Fibroblast of skin of left biceps (primary cell): ENCODE data around the gene GTSF1L.

ENCODE experiments used
- DNase-seq, 2 experiments: peaks; one replicate each; pipeline ENCODE4 v3.0.0-alpha.2; 2013; ENCODE audit warnings: low read depth in 2 of 2

The GTSF1L gene

DNA sequence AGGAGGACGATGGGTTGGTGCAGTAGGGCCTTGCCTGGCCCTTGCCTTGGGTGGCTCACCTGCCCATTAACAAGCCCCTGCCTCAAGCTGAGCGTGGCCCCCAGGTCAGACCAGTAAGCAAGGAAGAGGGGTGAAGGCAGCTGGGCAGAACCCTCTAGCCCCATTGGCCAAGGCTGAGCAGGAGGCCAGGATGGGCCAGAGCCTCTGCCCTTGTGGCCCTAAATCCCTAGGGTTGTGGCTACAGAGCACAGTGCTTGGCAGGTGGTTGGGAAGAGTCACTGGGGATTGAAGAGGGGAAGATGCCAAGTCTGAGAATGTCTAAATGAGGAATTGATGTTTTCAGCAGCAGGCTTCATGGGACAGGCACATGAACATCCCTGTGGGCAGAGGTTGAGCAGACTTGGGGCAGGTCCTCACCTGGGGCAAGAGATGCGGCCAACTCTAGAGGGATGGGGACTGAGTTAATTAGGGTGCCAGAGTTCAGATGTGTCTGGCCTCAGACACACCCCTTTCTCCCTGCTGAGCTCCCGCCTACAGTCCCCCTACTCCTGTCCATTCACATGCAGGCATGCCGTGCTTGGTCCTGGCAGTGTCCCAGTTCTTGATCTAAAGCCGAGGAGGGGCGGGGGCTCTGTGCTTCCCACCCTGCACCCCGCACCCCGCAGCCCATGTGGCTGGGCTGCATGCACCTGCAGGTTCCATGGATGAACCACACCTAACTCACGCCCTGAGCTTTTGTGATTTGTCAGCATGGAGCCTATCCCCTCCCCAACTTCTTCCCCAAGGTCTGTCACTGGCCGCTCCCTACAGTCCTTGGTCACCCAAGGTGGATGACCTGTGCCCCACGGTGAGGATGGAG is 9.8 kb downstream of the GTSF1L start:
- DNase-seq, result no peak

- DNase-seq, result no peak
Observed at GRCh38 chr20:43716123-43716522, 10.7 kb downstream of the GTSF1L start.

DNA sequence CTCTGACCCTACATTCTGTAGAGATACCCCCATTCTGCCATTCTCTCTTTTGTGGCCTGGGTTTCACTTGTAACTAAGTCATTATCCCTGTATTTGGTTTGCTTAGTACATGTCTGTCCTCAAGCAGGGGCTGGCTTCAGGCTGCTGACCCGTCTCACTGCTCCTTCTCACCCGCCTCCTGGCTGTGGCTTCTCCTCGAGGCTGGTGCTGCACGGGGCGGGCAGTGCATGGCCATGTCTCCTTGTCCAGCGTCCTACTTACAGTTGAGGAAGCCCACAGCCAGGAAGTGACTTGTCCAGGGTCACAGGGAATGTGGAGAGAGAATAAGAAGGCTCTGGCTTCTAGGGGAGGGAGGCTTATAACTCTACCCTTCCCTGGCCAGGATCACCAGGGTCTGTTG is 11.3 kb downstream of the GTSF1L start:
- DNase-seq, result no peak

DNA sequence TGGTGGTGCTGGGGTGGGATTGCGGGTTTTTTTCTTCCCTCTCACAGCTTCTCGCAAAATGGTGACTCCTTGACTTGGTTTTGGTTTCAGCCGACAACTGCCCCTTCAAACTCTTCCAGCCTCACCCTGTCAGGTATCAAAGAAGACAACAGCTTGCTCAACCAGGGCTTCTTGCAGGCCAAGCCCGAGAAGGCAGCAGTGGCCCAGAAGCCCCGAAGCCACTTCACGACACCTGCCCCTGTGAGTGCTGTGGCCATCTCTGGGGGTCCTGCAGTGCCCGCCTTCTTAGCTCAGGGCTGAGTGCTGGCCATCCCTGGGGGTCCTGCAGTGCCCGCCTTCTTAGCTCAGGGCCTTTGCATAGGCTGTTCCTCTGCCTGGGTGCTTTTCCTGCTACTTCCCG is 11.8 kb downstream of the GTSF1L start:
- DNase-seq, result no peak

DNA sequence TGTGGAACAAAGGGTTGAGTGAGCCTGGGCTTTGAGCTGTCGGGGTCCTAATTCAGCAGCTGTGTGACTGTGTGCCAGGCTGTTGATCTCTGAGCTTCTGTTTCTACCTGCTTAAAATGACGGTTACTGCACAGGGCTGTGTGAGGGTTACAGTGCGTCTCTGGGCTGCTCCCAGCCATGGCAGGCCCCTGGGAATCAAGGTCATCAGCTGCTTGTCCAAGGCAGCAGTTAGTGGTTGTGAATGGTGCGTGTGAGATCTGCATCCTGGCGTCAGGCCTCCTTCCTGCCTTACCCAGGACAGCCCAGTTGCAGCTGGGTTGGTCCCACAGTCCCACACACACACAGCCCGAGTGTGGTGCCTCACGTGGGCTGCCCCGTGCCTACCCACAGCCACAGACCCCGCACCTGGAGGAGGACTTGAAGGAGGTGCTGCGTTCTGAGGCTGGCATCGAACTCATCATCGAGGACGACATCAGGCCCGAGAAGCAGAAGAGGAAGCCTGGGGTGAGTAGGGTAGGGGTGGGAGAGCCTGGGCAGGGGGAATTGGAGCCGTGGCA is 15.6 kb downstream of the GTSF1L start:
- DNase-seq, result no peak

DNA sequence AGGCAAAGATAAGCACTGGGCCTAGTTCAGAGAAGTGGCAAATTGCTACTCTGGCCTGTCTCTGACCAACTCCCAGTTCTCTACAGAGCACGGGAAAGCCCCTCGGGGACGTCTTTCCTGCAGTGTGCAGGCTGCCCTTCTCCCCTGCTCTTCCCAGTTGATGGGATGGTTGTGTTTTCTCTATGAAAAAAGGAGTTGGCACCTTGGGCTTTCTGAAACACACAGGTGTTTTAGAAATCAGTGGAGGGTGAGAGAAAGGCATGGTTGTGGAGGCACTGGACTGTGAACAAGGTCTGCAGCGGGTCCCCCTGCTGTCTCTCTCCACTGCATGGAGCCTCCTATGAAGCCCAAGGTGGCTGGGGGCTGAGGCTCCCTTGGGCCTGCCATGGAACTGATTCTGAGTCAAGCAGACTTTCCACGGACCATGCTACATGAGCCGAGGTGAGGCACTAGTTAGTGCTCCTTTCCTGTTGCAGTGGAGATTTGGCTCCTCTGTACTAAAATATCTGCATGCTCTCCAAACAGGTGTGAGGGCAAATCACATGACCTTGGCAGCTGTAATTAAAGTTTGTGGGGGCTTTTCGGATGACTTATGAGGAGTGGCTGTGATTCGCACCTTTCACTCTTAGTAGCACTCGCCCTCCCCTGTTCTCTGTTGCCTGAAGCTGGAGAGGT is 16.3 kb downstream of the GTSF1L start:
- no peak for DNase-seq

GRCh38 chr20:43702502-43702901 is 24.3 kb downstream of the GTSF1L start:
- no peak for DNase-seq

DNA sequence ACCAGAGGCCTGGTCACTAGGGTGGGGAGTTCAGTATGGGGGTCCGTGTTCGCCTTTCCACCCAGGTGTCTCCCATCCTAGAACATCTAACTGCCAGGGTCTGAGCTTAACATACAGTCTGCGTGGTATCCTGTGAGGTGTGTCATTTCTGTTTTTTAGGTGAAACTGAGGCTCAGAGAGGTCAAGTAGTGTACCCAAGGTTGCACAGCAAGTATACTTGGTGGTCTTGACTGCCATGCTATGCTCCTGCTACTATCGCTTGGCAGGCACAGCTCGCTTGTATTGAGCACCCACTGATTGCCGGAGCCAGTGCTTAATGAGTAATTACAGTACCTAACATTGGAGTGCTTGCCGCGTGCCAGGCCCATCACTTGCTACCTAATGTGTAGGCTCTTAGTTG is 26.2 kb downstream of the GTSF1L start:
- DNase-seq, result no peak

DNA sequence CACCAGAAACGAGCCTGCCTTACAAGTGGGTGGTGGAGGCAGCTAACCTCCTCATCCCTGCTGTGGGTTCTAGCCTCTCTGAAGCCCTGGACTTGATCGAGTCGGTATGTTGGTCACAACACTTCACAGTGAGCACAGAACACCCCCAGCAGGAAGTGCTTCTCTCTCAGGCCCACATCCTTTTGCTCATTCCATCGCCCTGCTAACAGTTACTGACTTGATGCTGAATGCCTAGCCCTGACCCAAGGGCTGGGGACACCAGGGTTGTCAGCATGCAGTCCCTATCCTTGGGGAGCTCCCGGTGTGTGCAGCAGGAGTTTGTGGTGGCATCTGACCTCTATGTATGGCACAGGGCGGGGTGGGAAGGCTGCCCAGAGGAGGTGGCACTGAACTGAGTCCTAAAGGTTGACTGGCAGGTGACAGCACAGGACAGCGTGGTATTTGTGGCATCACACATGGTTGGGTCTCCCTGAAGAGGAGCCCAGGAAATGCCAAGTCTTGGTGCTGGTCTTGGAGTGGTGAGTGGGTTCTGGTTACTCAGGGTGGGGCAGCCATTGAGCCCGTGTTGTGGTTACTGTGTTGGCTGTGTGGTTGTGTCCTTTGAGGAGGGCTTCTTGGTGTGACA is 26.7 kb downstream of the GTSF1L start:
- no peak for DNase-seq

GRCh38 chr20:43695571-43695970 is 31.2 kb downstream of the GTSF1L start:
- no peak for DNase-seq

- no peak for DNase-seq
Observed at GRCh38 chr20:43694763-43695162, 32.0 kb downstream of the GTSF1L start.

GRCh38 chr20:43691928-43692524 is 34.8 kb downstream of the GTSF1L start:
- no peak for DNase-seq

- DNase-seq, result no peak
Observed at GRCh38 chr20:43690943-43691598, 35.7 kb downstream of the GTSF1L start.

DNA sequence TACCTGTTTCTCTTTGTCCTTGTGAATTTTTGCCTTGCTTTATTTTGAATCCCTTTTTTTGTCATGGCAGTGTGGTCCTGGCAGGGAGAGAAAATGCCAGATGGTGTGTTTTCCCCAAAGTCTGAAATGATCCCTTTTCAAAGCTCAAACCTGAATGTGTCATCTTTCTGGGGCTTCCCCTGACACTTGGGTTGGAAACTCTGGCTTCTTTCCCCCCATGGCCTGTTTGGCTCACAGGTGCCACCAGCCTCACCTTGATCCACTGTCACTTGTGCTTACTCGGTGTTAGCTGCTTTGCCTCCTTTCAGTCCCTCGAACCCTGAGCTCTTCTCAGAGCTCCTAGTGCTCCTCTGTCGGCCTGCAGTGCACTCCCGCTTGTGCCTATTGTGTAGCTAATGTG is 37.6 kb downstream of the GTSF1L start:
- no peak for DNase-seq

- DNase-seq, result no peak
Observed at GRCh38 chr20:43686820-43687219, 40.0 kb downstream of the GTSF1L start.

DNA sequence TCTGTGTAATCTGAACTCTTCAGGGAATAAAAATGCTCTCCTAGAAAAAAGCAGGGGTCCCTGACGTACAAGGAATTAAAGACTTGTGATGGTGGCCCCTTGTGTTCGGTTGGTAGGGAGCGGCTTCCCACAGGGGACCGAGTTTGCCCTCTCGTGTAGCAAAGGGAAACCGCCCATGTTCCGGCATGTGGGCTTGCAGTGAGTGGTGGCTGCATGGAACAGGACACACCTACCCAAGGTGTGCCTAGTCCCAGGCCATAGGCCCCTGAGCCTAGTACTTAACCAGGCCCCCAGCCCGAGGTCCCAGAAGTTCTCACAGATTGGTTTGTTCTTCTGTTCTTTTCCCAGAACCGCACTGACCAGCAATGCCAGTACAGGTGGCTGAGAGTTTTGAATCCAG is 44.4 kb downstream of the GTSF1L start:
- no peak for DNase-seq

- DNase-seq, result no peak
Observed at GRCh38 chr20:43681991-43682410, 44.8 kb downstream of the GTSF1L start.

DNA sequence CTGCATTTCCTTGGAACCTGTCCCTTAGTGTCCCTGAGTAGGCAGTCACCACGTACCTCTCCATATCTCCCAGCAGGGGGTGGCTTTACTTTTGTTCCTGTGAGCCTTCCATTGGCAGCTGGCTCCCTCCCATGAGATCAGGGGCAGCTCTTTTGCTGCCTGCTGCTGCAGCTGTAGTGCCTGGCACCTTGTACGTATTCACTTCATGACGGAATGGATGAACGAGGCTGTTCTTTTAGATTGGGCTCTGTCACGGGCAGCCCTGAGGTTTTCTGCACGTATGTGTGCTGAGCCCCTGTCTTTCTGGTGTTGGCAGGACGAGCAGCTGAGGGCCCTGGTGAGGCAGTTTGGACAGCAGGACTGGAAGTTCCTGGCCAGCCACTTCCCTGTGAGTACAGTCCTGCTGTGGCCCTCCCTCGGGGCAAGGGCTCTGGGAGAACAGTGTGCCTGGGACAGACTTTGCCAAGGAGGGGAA is 45.3 kb downstream of the GTSF1L start:
- no peak for DNase-seq

GRCh38 chr20:43680981-43681380 is 45.8 kb downstream of the GTSF1L start:
- DNase-seq, result no peak

- no peak for DNase-seq
Observed at GRCh38 chr20:43676368-43676767, 50.4 kb downstream of the GTSF1L start.
